ENCODE data around the gene MGMT. TPM values are rescaled to one million over a fixed set of nuclear protein-coding genes. Genes with fewer than 3 reads are reported as not detected.
"Not testable (repeated sequence)": the region's sequence is repeated elsewhere in the genome, so short reads cannot be mapped to it uniquely, and the experiment has no call there.

MGMT gene
- total RNA-seq: 14.5 TPM
- long read RNA-seq, transcript MGMT-201 (5 exons, 1,759 nt): major isoform, 23 of 25 reads
- long read RNA-seq, partial matches to known transcripts: 2 of 25 reads
- long read RNA-seq, other reads (novel, unspliced or antisense): 0 of 25 reads

GRCh38 chr10:129466703-129467358, at the start of gene MGMT:
Gene MGMT, plus strand, starts transcription at chr10:129467241.
- intact Hi-C loops (cut with DNase I): loop anchor here (10.0 kb wide), 1 partner anchor 498 kb away; the partner anchor contains the start of gene EBF3
- DNase-seq (ENCODE audit: missing footprints) (peak; percentile 98), ATAC-seq (peak; percentile 98)

DNA sequence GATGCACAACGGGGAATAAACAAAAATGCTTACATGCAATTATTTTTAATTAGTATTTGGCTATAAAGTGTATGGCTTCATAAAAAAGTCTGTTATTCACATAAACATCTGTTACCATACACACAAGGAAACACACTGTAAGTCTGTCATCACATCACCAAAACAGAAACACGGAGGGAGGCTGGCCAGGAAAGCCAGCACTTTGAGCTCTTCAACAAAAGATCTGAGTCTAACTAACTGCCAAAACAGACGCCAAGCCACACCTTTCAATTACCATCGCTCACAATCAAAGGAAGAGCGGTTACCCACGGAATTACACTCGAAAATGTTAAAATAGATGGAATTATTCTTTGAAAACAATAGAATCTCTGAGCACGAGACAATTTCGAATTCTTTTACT, 49.2 kb upstream of the MGMT start:
- DNase-seq (ENCODE audit: missing footprints) (no peak), ATAC-seq (no peak)
- intact Hi-C loops (cut with DNase I): loop anchor here (10.0 kb wide), 1 partner anchor 383 kb away; no protein-coding TSS in a partner anchor

DNA sequence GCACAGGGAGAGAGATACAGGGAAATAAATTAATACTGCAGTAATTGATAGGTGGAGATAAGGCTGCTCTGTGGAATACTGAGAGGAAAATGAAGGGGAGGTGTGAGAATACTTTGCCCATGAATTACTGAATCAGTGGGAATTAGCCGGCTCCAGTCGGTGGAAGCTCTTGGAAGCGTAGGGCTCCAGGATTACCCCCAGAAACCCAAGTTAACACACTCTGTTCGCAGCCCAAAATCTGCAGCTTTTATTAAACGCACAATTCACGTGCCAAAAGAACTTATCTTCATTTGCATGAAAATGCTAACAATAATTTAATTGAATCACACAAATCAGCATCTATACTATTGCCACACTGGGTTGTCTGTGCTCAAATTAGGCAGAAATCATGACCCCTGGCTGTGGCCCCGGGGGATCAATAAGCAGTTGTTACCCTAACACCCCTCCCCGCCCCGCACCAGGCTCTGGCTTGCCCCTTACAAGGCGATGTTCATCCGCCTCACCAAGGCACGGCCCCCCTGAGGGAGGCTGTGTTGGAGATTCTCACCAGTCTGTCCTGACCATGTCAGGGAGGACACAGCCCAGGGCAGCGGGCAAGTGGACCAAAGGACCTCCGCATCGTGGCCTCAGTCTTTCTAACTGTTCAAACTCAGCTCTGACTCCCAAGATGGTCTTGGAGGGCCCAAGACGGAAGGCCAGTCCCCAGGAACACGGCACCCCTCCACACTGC, 48.4 kb upstream of the MGMT start:
- DNase-seq (ENCODE audit: missing footprints) (no peak), ATAC-seq (no peak)
- intact Hi-C loops (cut with DNase I): loop anchor here (10.0 kb wide), 1 partner anchor 384 kb away; no protein-coding TSS in a partner anchor

- no peak for DNase-seq (ENCODE audit: missing footprints)
- ATAC-seq: no peak
- intact Hi-C loops (cut with DNase I): loop anchor here (10.0 kb wide), 1 partner anchor 385 kb away; no protein-coding TSS in a partner anchor
Observed at GRCh38 chr10:129419397-129419796, 47.6 kb upstream of the MGMT start.

DNA sequence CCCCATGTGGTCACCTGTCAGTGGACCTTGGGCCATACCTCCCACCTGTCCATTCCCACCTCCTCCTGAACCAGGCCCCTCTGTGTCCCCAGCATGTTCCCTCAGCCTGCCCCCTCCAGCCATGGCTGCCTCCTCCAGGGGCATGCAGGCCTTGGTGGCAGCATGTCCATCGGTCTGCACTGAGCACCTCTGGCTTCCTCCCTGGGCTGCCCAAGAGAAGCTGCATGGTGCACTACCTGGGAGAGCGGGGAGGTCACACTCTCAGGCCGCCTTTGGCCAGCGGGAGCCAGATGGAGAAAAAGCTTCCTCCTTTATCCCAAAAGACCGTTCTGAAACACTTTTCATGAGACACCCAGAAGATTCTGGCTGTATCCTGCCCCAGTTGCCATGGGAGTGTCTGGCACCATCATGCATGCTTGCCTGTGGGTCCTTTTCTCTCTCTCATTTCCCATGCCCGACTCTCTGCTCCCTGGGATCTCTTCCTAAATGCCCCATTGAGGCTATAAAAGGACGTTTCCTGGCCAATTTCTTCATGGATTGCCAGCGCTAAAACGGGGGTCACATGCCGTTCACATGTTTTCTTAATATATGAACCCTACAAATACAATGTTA, 45.5 kb upstream of the MGMT start:
- no peak for DNase-seq (ENCODE audit: missing footprints)
- ATAC-seq: no peak
- intact Hi-C loops (cut with DNase I): no loop called here

DNA sequence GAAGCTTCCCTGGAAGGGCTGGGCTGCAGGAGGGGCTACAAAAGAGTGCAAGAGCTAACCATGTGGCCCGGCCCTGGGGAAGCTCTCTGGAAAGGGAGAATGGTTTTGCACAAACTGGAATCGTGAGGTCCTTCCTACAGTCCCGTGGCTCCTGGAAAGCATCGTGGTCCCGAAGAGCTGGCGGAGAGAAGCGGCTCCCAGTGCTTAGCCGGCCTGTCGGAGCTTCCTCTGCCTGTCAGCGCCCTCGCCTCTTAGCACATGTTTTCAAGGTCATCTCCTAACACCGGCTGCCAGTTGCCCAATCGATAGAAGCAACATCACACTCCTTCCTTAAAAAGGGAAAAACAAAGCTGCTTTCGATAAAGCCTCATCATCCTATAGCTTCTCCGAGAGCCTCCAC, 42.1 kb upstream of the MGMT start:
- no peak for DNase-seq (ENCODE audit: missing footprints)
- intact Hi-C loops (cut with DNase I): no loop called here
- ATAC-seq: no peak

- DNase-seq (ENCODE audit: missing footprints): no peak
- intact Hi-C loops (cut with DNase I): no loop called here
- ATAC-seq: no peak
Observed at GRCh38 chr10:129426606-129427005, 40.4 kb upstream of the MGMT start.

GRCh38 chr10:129433266-129433665, 33.8 kb upstream of the MGMT start:
- DNase-seq (ENCODE audit: missing footprints) (no peak), ATAC-seq (no peak)
- intact Hi-C loops (cut with DNase I): no loop called here

GRCh38 chr10:129435724-129436123, 31.3 kb upstream of the MGMT start:
- intact Hi-C loops (cut with DNase I); DNase-seq (ENCODE audit: missing footprints); ATAC-seq: not testable (repeated sequence)

DNA sequence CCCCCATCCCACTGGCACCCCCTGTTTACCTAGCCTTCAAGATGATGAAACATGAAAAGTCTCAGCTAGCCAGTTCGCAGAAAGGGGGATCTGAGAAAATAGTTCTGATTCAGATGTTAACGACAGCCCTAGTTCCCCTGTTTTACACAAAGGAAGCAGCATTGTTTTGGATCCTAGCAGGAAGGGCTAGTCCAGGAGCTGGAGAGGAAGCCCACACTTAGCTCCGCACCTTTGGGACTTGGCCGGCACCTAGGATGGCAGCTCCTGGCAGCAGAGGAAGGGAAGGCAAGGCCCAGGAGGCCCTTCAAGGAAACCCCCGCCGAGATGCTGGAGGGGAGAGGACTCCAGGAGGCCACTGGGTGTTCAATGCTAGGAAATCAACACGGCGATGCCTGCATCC, 29.0 kb upstream of the MGMT start:
- ATAC-seq (no peak), DNase-seq (ENCODE audit: missing footprints) (no peak)
- intact Hi-C loops (cut with DNase I): no loop called here

GRCh38 chr10:129440247-129440646, 26.8 kb upstream of the MGMT start:
- DNase-seq (ENCODE audit: missing footprints): no peak
- no peak for ATAC-seq
- intact Hi-C loops (cut with DNase I): no loop called here

DNA sequence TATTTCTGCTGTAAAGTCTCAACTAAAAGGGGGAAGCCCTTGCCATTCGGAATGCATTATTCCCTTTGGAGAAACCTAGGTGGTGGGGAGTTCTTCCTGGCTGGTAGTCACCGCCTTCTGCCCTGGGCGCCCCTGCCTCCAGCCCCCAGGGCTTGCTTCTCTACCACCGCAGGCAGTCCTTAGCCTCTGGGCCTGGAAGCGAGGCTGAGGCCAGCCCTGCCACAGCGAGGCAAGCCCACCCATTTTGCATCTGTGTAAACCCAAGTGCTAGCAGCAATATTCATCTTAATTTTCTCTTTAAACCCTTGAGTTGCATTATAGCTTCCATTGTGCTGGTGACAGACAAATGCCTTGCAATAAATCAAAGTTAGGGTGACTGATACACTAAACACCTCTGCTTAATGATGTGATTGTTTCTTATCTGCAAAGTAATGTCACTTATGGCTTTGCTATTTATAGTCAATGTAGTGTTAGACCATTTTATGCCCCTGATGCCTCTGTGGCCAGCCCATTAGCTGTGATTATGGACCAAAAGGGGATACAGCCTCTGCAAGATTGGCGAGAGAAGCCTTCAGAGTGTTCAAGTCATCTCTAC, 26.2 kb upstream of the MGMT start:
- ATAC-seq (no peak), DNase-seq (ENCODE audit: missing footprints) (no peak)
- intact Hi-C loops (cut with DNase I): no loop called here

DNA sequence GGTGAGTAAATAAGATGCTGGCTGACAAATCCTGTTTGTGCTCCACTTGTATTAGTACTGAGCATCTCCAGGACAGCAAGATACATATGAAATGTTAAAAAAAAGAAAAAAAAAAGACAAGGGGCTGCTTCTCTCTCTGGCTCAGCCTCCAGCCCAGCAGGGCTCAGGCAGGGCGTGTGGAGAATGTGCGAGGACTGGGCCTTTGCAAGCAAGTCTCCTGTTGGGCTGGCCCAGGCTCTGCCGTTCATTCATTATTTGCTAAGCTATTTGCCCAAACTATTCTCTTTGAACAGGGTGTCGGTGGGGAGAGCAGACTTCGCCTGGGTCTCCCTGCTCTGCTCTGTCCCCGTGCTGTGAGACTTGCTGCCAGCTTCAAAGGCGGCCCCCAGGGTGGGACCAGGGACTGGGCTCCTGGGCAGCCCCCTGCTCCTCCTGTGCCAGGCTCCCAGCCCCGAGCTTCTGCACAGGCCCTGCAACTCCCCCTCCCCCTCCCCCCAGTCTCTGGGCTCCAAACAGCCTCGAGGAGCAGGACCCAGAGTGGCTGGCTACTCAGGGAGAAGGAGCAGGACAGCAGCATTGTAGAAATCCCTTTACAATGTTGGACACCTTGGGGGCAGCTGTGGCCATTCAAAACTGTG, 25.6 kb upstream of the MGMT start:
- intact Hi-C loops (cut with DNase I): no loop called here
- ATAC-seq (no peak), DNase-seq (ENCODE audit: missing footprints) (no peak)

- DNase-seq (ENCODE audit: missing footprints) (no peak), ATAC-seq (no peak)
- intact Hi-C loops (cut with DNase I): no loop called here
Observed at GRCh38 chr10:129442866-129443265, 24.2 kb upstream of the MGMT start.

GRCh38 chr10:129444359-129444758, 22.7 kb upstream of the MGMT start:
- DNase-seq (ENCODE audit: missing footprints) (no peak), ATAC-seq (no peak)
- intact Hi-C loops (cut with DNase I): no loop called here

- intact Hi-C loops (cut with DNase I): no loop called here
- ATAC-seq (no peak), DNase-seq (ENCODE audit: missing footprints) (no peak)
Observed at GRCh38 chr10:129445436-129446182, 21.4 kb upstream of the MGMT start.

GRCh38 chr10:129446183-129446581, 20.9 kb upstream of the MGMT start:
- DNase-seq (ENCODE audit: missing footprints) (no peak), ATAC-seq (no peak)
- intact Hi-C loops (cut with DNase I): no loop called here

- DNase-seq (ENCODE audit: missing footprints) (no peak), ATAC-seq (no peak)
- intact Hi-C loops (cut with DNase I): no loop called here
Observed at GRCh38 chr10:129447486-129447885, 19.6 kb upstream of the MGMT start.

All from Right ventricle myocardium inferior (tissue), 1 donor.